ENCODE data around the gene CYBA.
"Not testable (repeated sequence)": the region's sequence is repeated elsewhere in the genome, so short reads cannot be mapped to it uniquely, and the experiment has no call there.

The CYBA gene

GRCh38 chr16:88610909-88611812 is 39.7 kb downstream of the CYBA start:
- no peak for DNase-seq (ENCODE audit: low spot score)

GRCh38 chr16:88610080-88610479 is 40.8 kb downstream of the CYBA start:
- DNase-seq (ENCODE audit: low spot score): no peak

GRCh38 chr16:88609426-88609825 is 41.4 kb downstream of the CYBA start:
- DNase-seq (ENCODE audit: low spot score): not testable (repeated sequence)

- no peak for DNase-seq (ENCODE audit: low spot score)
Measured at GRCh38 chr16:88608076-88608475, 42.8 kb downstream of the CYBA start.

GRCh38 chr16:88606148-88606757 is 44.6 kb downstream of the CYBA start:
- DNase-seq (ENCODE audit: low spot score): no peak

- no peak for DNase-seq (ENCODE audit: low spot score)
Measured at GRCh38 chr16:88605186-88606147, 45.4 kb downstream of the CYBA start.

GRCh38 chr16:88602091-88602490 is 48.8 kb downstream of the CYBA start:
- no peak for DNase-seq (ENCODE audit: low spot score)

GRCh38 chr16:88601313-88602036 is 49.4 kb downstream of the CYBA start:
- DNase-seq (ENCODE audit: low spot score): no peak

- DNase-seq (ENCODE audit: low spot score): no peak
Measured at GRCh38 chr16:88600539-88600896, 50.3 kb downstream of the CYBA start.

GRCh38 chr16:88599825-88600538 is 50.9 kb downstream of the CYBA start:
- DNase-seq (ENCODE audit: low spot score): no peak

GRCh38 chr16:88599092-88599733 is 51.6 kb downstream of the CYBA start:
- no peak for DNase-seq (ENCODE audit: low spot score)

- DNase-seq (ENCODE audit: low spot score): no peak
Measured at GRCh38 chr16:88597856-88598491, 52.9 kb downstream of the CYBA start.

GRCh38 chr16:88596483-88596882 is 54.4 kb downstream of the CYBA start:
- DNase-seq (ENCODE audit: low spot score): no peak

- no peak for DNase-seq (ENCODE audit: low spot score)
Measured at GRCh38 chr16:88595921-88596320, 54.9 kb downstream of the CYBA start.

- DNase-seq (ENCODE audit: low spot score): no peak
Measured at GRCh38 chr16:88595101-88595500, 55.8 kb downstream of the CYBA start.

GRCh38 chr16:88593910-88594309 is 56.9 kb downstream of the CYBA start:
- no peak for DNase-seq (ENCODE audit: low spot score)

- DNase-seq (ENCODE audit: low spot score): no peak
Measured at GRCh38 chr16:88593489-88593888, 57.4 kb downstream of the CYBA start.
